Transverse colon (tissue), 4 donors: Measurements from ENCODE around the gene FILIP1L.

ENCODE experiments used
- CTCF ChIP-seq, 5 experiments: fragments of 200-600 bp in 3 of 5; fragments of 450-650 bp in 2 of 5; sonication (generic) in 3 of 5; IDR thresholded peaks; 1 replicate in 2 of 5; 2 replicates in 3 of 5; pipeline ENCODE4 v1.5.1; 2016 to 2017; ENCODE audit warnings: antibody characterized with exemption in 5 of 5, inconsistent platforms in 3 of 5, mild to moderate bottlenecking in 2 of 5, moderate library complexity in 1 of 5
- POLR2AphosphoS5 ChIP-seq, 3 donors: sonication (generic); formaldehyde crosslinking; IDR thresholded peaks; one replicate each; pipeline ENCODE4 v1.6.1; 2016; ENCODE audit warnings: antibody characterized with exemption in 3 of 3

- TF ChIP-seq CTCF (IDR thresholded peaks at IDR 0.05) = no peak
- TF ChIP-seq POLR2AphosphoS5 (IDR thresholded peaks at IDR 0.05) = peak in 1 of 3 donors; percentile 18
Measured at GRCh38 chr3:100024520-100025303, 89.6 kb downstream of the FILIP1L start.
